ENCODE measurements around the gene PDGFRA. TPM values are rescaled to one million over a fixed set of nuclear protein-coding genes. Genes with fewer than 3 reads are reported as not detected.

Gene PDGFRA
- total RNA-seq, 3 donors from 2014 or later: 31.6 to 110 (median 60.6) TPM

GRCh38 chr4:54228056-54228527, 1.0 kb upstream of the PDGFRA start:
- peak; percentile 61 for ATAC-seq
- H3K4me1 ChIP-seq (ENCODE audit: low read depth): peaks cover 46% of the 10 kb centered on the region
- TF ChIP-seq CTCF (IDR thresholded peaks at IDR 0.05): peak; percentile 30
- intact Hi-C loops (cut with DNase I, micrococcal nuclease): loop anchor here (5.0 to 10.0 kb wide), 2 partner anchors 301 to 1033 kb away; no protein-coding TSS in a partner anchor
- no peaks in the 10 kb centered on the region for H3K9me3 ChIP-seq
- DNase-seq: peak; percentile 70 to 75 (median 71)
- H3K4me3 ChIP-seq: no peak overlapping the region
- no peaks in the 10 kb centered on the region for H3K36me3 ChIP-seq (ENCODE audit: low read depth)

DNA sequence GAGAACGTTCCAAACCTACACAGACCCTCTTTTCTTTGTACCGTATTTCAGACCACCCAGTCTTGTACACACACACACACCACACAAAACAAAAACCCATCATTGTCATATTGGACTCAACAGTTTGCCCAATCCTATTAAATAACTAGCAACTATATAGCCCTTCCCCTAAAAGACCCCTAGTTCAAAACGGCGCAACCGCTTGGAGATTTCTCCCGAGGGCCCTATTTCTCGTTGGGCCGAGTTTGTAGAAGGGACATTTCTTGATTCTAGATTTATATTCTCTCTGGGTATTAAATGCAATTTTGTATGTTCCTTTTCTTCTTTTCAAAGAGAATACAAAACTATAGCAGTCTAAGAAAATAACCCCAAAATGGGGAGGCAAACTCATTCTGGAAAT, 547 bp upstream of the PDGFRA start:
- DNase-seq (no peak), ATAC-seq (no peak)
- Histone ChIP-seq H3K4me3 (no peak overlapping the region), H3K36me3 (ENCODE audit: low read depth) (no peaks in the 10 kb centered on the region), H3K4me1 (ENCODE audit: low read depth) (peaks cover 50% of the 10 kb centered on the region), H3K9me3 (no peaks in the 10 kb centered on the region)
- intact Hi-C loops (cut with DNase I, micrococcal nuclease): loop anchor here (5.0 to 10.0 kb wide), 2 partner anchors 301 to 1034 kb away; no protein-coding TSS in a partner anchor
- no peak for TF ChIP-seq CTCF (IDR thresholded peaks at IDR 0.05)

GRCh38 chr4:54229631-54230483, 764 bp downstream of the PDGFRA start:
- peak in 2 of 3 donors; percentile 35 to 40 for DNase-seq
- Histone ChIP-seq H3K36me3 (ENCODE audit: low read depth) (no peaks in the 10 kb centered on the region), H3K9me3 (no peaks in the 10 kb centered on the region), H3K4me1 (ENCODE audit: low read depth) (peaks cover 56% of the 10 kb centered on the region), H3K4me3 (peak overlapping the region; percentile 9)
- no peak for ATAC-seq
- TF ChIP-seq CTCF (IDR thresholded peaks at IDR 0.05): no peak
- intact Hi-C loops (cut with DNase I, micrococcal nuclease): loop anchor here (5.0 to 10.0 kb wide), 3 partner anchors 303 to 1035 kb away; no protein-coding TSS in a partner anchor

- intact Hi-C loops (cut with DNase I, micrococcal nuclease): loop anchor here in 1 of 2 donors (5.0 kb wide), 1 partner anchor 523 kb away; no protein-coding TSS in a partner anchor
- no peak for ATAC-seq
Measured at GRCh38 chr4:54230484-54231418, 1.7 kb downstream of the PDGFRA start.

More at GRCh38 chr4:54230484-54231418, 1.7 kb downstream of the PDGFRA start:
- Histone ChIP-seq H3K36me3 (ENCODE audit: low read depth) (no peaks in the 10 kb centered on the region), H3K9me3 (no peaks in the 10 kb centered on the region), H3K4me3 (peak overlapping the region; percentile 9), H3K4me1 (ENCODE audit: low read depth) (peaks cover 54% of the 10 kb centered on the region)
- peak in 2 of 3 donors; percentile 30 to 55 for DNase-seq
- no peak for TF ChIP-seq CTCF (IDR thresholded peaks at IDR 0.05)

Data from mucosa of descending colon (tissue), 3 donors.